Measurements from ENCODE around the gene GARS1.

DNA sequence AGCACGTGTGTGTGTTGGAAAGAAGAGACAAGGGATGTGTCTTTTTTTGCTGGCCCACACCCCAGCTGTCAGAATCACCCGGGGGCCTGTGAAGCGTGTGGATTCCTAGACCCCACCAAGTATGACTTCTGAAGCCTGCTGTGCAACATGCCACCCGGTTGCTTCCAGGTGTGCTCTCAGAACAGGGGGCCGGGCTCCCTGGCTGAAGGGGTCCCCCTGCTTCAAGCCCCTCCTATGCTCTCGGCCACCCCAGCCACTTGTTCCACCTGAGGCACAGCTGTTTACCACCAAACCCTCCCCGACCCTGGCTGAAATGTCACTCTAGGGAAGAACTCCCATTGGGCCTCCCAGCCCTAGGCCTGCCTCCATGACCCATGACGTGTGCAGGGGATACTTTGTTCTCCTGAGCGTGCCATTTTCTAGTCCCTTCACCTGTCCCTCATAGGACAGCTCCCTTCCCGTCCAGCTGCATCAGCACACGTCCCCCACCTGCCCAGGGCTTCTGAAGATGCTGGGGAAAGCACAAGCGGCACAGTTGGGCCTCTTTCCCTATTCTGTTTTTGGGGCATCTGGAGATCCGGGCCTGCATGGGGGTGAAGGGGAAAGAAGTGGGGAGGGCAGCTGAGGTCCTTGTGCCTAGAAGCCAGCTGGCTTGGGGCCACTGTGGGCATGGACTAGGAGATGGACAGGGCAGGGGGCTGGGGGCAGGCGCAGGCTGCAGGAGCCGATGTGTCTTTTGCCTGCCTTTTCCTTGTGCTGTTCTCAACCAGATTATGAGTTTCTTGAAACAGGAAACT is 54.3 kb downstream of the GARS1 start:
- TF ChIP-seq, protein P1, sequence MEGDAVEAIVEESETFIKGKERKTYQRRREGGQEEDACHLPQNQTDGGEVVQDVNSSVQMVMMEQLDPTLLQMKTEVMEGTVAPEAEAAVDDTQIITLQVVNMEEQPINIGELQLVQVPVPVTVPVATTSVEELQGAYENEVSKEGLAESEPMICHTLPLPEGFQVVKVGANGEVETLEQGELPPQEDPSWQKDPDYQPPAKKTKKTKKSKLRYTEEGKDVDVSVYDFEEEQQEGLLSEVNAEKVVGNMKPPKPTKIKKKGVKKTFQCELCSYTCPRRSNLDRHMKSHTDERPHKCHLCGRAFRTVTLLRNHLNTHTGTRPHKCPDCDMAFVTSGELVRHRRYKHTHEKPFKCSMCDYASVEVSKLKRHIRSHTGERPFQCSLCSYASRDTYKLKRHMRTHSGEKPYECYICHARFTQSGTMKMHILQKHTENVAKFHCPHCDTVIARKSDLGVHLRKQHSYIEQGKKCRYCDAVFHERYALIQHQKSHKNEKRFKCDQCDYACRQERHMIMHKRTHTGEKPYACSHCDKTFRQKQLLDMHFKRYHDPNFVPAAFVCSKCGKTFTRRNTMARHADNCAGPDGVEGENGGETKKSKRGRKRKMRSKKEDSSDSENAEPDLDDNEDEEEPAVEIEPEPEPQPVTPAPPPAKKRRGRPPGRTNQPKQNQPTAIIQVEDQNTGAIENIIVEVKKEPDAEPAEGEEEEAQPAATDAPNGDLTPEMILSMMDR (IDR thresholded peaks at IDR 0.05), result no peak
- TF ChIP-seq POLR2A (IDR thresholded peaks at IDR 0.05), result no peak

All from right lobe of liver (tissue), 4 donors.